HL-60 (cell line): ENCODE data around the gene METTL18.

Experiments
- DNase-seq, 2 experiments: peaks; one replicate each; pipeline ENCODE4 v3.0.0-alpha.2; 2010 to 2020; ENCODE audit warnings: low read depth in 1 of 2, low spot score in 1 of 2
- H3K27ac ChIP-seq: fragments of 250-450 bp; sonication (Bioruptor Pico); replicated peaks from 2 replicates; pipeline ENCODE4 v1.5.1; 2020; ENCODE audit warnings: mild to moderate bottlenecking, moderate library complexity
- H3K27me3 ChIP-seq: fragments of 250-450 bp; sonication (Bioruptor Pico); 2 replicates; pipeline ENCODE4 v1.5.1; 2021; ENCODE audit warnings: mild to moderate bottlenecking, moderate library complexity; ENCODE audit not compliant: insufficient read depth, poor library complexity, severe bottlenecking
- H3K4me3 ChIP-seq: replicated peaks from 2 replicates; pipeline ENCODE4 v1.5.1; 2011; ENCODE audit warnings: mild to moderate bottlenecking, control low read depth, low read length; ENCODE audit not compliant: insufficient read depth
- CTCF ChIP-seq: IDR thresholded peaks from one replicate; pipeline ENCODE4 v1.5.1; 2011; ENCODE audit warnings: low read length, control low read depth, inconsistent platforms; ENCODE audit not compliant: insufficient read depth
- GABPA ChIP-seq: IDR thresholded peaks from 2 replicates; pipeline ENCODE4 v1.6.1; 2012; ENCODE audit warnings: low read depth
- POLR2AphosphoS5 ChIP-seq: IDR thresholded peaks from 2 replicates; pipeline ENCODE4 v1.6.1; 2012; ENCODE audit warnings: low read depth
- REST ChIP-seq: IDR thresholded peaks from 2 replicates; pipeline ENCODE4 v1.6.1; 2012; ENCODE audit warnings: low read depth; ENCODE audit not compliant: insufficient replicate concordance
- SPI1 ChIP-seq: IDR thresholded peaks from 2 replicates; pipeline ENCODE4 v1.6.1; 2012; ENCODE audit warnings: low read depth, mild to moderate bottlenecking, borderline replicate concordance

The METTL18 gene

GRCh38 chr1:169759038-169759437, 35.7 kb downstream of the METTL18 start:
- no peak for TF ChIP-seq GABPA
- no peak for TF ChIP-seq SPI1
- no peak for TF ChIP-seq POLR2AphosphoS5
- TF ChIP-seq CTCF, result no peak
- no peak for TF ChIP-seq REST

GRCh38 chr1:169753549-169753948, 41.2 kb downstream of the METTL18 start:
- no peak for DNase-seq
- TF ChIP-seq CTCF, result no peak
- no peak for TF ChIP-seq GABPA
- TF ChIP-seq SPI1, result no peak
- no peak overlapping the region for H3K4me3 ChIP-seq

More at GRCh38 chr1:169759038-169759437, 35.7 kb downstream of the METTL18 start:
- Histone ChIP-seq H3K27me3 (no peaks in the 10 kb centered on the region), H3K27ac (no peak overlapping the region), H3K4me3 (no peak overlapping the region)
- no peak for DNase-seq

GRCh38 chr1:169750041-169750440, 44.7 kb downstream of the METTL18 start:
- TF ChIP-seq CTCF, result no peak

More at GRCh38 chr1:169753549-169753948, 41.2 kb downstream of the METTL18 start:
- Histone ChIP-seq H3K27ac (no peak overlapping the region), H3K27me3 (no peaks in the 10 kb centered on the region)

DNA sequence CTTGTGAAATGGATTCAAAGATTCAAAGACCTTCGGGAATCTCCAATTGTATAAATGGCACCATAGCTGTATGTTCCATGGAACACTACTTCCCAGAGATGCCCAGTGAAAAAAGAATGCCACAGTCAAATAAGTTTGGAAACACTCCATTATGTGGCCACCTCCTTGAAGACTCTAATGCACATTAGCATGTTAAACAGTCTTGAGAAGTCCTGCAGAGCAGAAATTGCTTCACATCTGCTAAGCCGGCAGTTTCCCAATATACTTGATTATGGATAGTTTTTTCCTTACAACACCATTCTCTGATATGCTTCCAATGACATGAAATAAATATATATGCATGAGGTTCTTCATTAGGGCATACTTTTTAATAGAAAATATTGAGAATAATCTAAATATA, 48.2 kb downstream of the METTL18 start:
- H3K27me3 ChIP-seq, result no peaks in the 10 kb centered on the region
- no peak for DNase-seq
- TF ChIP-seq SPI1, result no peak
- TF ChIP-seq POLR2AphosphoS5, result no peak
- no peak for TF ChIP-seq CTCF
- TF ChIP-seq GABPA, result no peak
- no peak overlapping the region for H3K4me3 ChIP-seq
- no peak overlapping the region for H3K27ac ChIP-seq

More at GRCh38 chr1:169750041-169750440, 44.7 kb downstream of the METTL18 start:
- H3K27me3 ChIP-seq, result no peaks in the 10 kb centered on the region
- H3K4me3 ChIP-seq, result no peak overlapping the region
- no peak overlapping the region for H3K27ac ChIP-seq
- DNase-seq, result no peak
